ENCODE results near the gene DNAH2.

- TF ChIP-seq CTCF (IDR thresholded peaks at IDR 0.05) (no peak), POLR2A (IDR thresholded peaks at IDR 0.05) (no peak)
These were observed 50.0 kb downstream of the DNAH2 start for GRCh38 chr17:7767405-7768021.

Measured in breast epithelium (tissue), 3 donors.